AG09319 (cell line): ENCODE measurements around the gene SBSN.

Experiments used
- DNase-seq: peaks from one replicate; pipeline ENCODE4 v3.0.0-alpha.2; 2010; ENCODE audit warnings: low read depth; ENCODE audit errors: extremely low read depth
- CTCF ChIP-seq: IDR thresholded peaks from 2 replicates; pipeline ENCODE4 v1.5.1; 2011; ENCODE audit warnings: low read depth, mild to moderate bottlenecking, inconsistent platforms, low read length, moderate library complexity

The SBSN gene

DNA sequence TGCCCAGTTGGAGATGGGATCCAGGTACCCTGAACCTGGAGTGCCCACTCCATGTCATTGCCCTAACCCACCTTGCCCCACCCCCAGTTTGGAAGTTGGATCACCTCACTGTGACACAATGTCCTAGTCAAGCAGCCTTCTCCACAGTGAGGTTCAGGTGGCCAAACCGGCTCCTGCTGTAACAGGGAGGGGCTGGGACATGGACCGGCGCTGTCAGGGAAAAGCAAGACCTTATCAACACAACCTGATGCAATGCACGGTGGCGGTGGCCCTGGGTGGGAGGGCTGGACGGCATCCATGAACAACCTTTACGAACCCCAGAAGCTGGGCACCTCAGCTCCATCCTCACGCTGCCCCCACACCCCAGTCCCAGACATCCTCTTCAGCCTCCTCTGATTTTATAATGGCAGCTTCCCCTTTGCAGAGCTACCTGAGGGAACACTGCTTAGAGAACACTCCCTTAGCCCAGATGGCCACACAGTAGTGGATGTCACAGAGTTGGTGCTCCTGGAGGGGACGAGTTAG lies 36.2 kb downstream of the SBSN start:
- TF ChIP-seq CTCF: no peak
- no peak for DNase-seq

GRCh38 chr19:35490364-35490763 lies 37.7 kb downstream of the SBSN start, which contains the start of gene KRTDAP:
Gene KRTDAP (minus strand): TSS chr19:35490464. CDS start chr19:35490442, 22 bp downstream.
- DNase-seq: no peak
- no peak for TF ChIP-seq CTCF

GRCh38 chr19:35488677-35489076 lies 39.4 kb downstream of the SBSN start:
- no peak for TF ChIP-seq CTCF
- DNase-seq: no peak

- DNase-seq: no peak
- no peak for TF ChIP-seq CTCF
Measured at GRCh38 chr19:35487656-35488182, 40.4 kb downstream of the SBSN start.

DNA sequence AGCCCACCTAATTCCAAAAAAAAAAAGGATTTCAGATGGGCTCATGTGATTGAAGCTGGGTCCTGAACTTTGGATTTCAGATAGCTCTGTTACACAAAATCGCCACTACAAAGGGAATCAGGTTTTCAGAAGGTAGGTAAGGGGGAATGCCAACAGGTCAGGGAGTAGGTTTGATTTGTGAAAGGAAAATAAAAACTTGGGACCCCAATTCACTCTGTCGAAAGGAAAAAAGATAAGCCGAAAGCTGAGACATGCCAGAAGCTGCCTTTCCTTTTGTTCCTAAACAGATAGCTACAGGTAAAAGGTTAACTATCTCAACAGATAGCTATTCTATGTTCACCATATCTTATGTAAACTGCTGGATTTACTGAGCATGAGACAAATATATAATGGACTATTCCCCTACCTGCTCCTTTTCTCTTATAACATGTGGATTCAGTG lies 41.8 kb downstream of the SBSN start:
- DNase-seq: no peak
- TF ChIP-seq CTCF: no peak

DNA sequence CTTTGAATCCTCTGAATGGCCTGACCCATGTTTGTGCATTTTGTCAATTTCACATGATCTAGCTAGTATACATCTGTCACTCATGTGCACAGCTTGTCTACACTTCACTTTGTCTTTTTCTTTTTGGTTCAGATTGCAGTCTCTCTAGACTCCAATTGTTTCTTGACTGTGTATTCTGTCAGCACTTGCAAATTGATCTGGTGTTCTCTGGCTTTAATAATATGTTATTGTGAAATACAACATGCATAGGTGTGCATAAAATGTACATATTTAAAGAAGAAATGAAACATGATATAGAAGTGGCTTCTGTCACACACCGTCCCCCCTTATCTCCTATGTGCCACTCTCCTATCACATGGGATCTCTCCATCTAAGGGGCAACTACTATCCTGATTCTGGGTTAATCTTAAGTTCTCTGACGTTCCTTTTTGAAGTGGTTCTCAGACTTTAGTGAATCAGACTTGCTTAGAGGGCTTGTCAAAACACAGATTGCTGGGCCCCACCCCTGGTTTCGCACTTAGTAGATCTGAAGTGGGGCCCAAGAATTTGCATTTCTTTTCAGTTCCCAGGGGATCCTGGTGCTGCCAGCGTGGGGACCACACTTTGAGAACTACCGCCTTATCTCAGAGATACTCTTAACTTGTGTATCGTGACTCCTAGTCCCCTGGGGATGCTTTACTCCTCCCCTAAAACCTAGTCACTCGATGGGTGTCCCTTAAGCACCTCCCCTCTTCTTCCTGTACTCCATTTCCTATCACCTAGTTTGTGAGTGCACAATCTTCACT lies 43.7 kb downstream of the SBSN start:
- no peak for TF ChIP-seq CTCF
- DNase-seq: no peak

DNA sequence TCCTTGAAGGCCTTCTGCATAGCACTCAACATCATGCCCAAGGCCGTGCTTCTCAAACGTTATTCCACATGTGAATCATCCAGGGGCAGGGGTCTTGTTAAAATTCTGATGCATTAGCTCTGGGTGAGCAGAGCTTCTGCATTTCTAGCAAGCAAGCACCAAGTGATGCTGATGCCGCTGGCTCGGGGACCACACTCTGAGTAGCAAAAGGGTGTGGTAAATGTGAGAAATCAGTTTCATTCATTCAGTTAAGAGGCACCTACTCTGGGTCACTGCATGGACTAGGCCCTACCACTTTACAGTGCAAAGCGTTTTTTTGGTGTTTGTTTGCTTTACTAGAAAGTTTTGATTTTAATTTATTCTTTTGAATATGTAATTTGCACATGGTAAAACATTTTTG lies 45.0 kb downstream of the SBSN start:
- no peak for TF ChIP-seq CTCF
- no peak for DNase-seq
